ENCODE data around the gene TMEM232. TPM values are rescaled to one million over a fixed set of nuclear protein-coding genes. Genes with fewer than 3 reads are reported as not detected.

TMEM232 gene
- total and polyA plus RNA-seq, 9 of the 15 experiments (the other 6 are each of a cell fraction or from before 2014, with no cell fraction given), result 0.09 to 2.2 (median 0.41) TPM

- FAIRE-seq (no peak), ATAC-seq (no peak), DNase-seq (ENCODE audit: extremely low read depth in 1 of 4, low spot score in 3 of 4) (no peak)
- no TSS peak for BruUV-seq (replicated peaks)
- no peak overlapping the region for H2AFZ ChIP-seq (ENCODE audit: low read depth, low read length)
- POLR2A ChIA-PET, result interaction anchor here (0.6 kb wide), 1 partner anchor 174 kb away, joined by 3 read pairs; no protein-coding TSS in a partner anchor
- H3K9ac ChIP-seq (ENCODE audit: insufficient read depth in 1 of 2, low read depth in 2 of 2, low read length in 2 of 2), result no peak overlapping the region
- intact Hi-C loops (cut with micrococcal nuclease), result no loop called here
- in situ Hi-C loops (cut with MboI), result no loop called here
- H3K27ac ChIP-seq (ENCODE audit: extremely low read depth, low read depth, low read length), result no peak overlapping the region
- no peaks in the 10 kb centered on the region for H3K79me2 ChIP-seq (ENCODE audit: control insufficient read depth, insufficient read depth, low read length)
- no peaks in the 10 kb centered on the region for H3K4me1 ChIP-seq (replicated peaks in 1 of 2; ENCODE audit: control insufficient read depth in 2 of 2, insufficient read depth in 2 of 2, low read length in 2 of 2)
- H3K4me3 ChIP-seq, result no peak overlapping the region
- H3K36me3 ChIP-seq (ENCODE audit: control insufficient read depth, insufficient read depth, low read length), result no peaks in the 10 kb centered on the region
- no peaks in the 10 kb centered on the region for H3K9me3 ChIP-seq (replicated peaks; ENCODE audit: control insufficient read depth, insufficient read depth, low read depth, low read length)
- no peaks in the 10 kb centered on the region for H4K20me1 ChIP-seq (replicated peaks; ENCODE audit: control insufficient read depth, insufficient read depth, low read length)
- CTCF ChIA-PET (ENCODE audit: low intra/inter-chr PET ratio), result no interaction called here
- H3K9me1 ChIP-seq (ENCODE audit: control insufficient read depth, insufficient read depth, low read length), result no peaks in the 10 kb centered on the region
- 0% methylated on average over 4 of the region's 4 CpGs for WGBS (ENCODE audit: insufficient coverage, low coverage, missing lambda C conversion rate)
- H3K27me3 ChIP-seq (ENCODE audit: control insufficient read depth in 2 of 2, insufficient read depth in 2 of 2, low read length in 2 of 2), result no peaks in the 10 kb centered on the region
- H3K4me2 ChIP-seq (ENCODE audit: insufficient read depth, low read length), result no peak overlapping the region
- no peak for TF ChIP-seq SMAD3 (CRISPR knock-in tag; conservative IDR thresholded peaks at IDR 0.05)
- TF ChIP-seq SRF (CRISPR knock-in tag; IDR thresholded peaks at IDR 0.05), result no peak
- TF ChIP-seq KLF13 (tag; IDR thresholded peaks at IDR 0.05; ENCODE audit: borderline replicate concordance, low read depth), result no peak
- no peak for TF ChIP-seq GMEB1 (CRISPR knock-in tag; IDR thresholded peaks at IDR 0.05)
- TF ChIP-seq HOXB6 (CRISPR knock-in tag; IDR thresholded peaks at IDR 0.05; ENCODE audit: borderline replicate concordance), result no peak
- TF ChIP-seq IFI16 (CRISPR knock-in tag; IDR thresholded peaks at IDR 0.05), result no peak
- no peak for TF ChIP-seq XRCC3 (IDR thresholded peaks at IDR 0.05)
- TF ChIP-seq, protein P1, sequence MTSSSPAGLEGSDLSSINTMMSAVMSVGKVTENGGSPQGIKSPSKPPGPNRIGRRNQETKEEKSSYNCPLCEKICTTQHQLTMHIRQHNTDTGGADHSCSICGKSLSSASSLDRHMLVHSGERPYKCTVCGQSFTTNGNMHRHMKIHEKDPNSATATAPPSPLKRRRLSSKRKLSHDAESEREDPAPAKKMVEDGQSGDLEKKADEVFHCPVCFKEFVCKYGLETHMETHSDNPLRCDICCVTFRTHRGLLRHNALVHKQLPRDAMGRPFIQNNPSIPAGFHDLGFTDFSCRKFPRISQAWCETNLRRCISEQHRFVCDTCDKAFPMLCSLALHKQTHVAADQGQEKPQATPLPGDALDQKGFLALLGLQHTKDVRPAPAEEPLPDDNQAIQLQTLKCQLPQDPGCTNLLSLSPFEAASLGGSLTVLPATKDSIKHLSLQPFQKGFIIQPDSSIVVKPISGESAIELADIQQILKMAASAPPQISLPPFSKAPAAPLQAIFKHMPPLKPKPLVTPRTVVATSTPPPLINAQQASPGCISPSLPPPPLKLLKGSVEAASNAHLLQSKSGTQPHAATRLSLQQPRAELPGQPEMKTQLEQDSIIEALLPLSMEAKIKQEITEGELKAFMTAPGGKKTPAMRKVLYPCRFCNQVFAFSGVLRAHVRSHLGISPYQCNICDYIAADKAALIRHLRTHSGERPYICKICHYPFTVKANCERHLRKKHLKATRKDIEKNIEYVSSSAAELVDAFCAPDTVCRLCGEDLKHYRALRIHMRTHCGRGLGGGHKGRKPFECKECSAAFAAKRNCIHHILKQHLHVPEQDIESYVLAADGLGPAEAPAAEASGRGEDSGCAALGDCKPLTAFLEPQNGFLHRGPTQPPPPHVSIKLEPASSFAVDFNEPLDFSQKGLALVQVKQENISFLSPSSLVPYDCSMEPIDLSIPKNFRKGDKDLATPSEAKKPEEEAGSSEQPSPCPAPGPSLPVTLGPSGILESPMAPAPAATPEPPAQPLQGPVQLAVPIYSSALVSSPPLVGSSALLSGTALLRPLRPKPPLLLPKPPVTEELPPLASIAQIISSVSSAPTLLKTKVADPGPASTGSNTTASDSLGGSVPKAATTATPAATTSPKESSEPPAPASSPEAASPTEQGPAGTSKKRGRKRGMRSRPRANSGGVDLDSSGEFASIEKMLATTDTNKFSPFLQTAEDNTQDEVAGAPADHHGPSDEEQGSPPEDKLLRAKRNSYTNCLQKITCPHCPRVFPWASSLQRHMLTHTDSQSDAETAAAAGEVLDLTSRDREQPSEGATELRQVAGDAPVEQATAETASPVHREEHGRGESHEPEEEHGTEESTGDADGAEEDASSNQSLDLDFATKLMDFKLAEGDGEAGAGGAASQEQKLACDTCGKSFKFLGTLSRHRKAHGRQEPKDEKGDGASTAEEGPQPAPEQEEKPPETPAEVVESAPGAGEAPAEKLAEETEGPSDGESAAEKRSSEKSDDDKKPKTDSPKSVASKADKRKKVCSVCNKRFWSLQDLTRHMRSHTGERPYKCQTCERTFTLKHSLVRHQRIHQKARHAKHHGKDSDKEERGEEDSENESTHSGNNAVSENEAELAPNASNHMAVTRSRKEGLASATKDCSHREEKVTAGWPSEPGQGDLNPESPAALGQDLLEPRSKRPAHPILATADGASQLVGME (CRISPR knock-in tag; IDR thresholded peaks at IDR 0.05), result no peak
- TF ChIP-seq ETV6 (IDR thresholded peaks at IDR 0.05; ENCODE audit: borderline replicate concordance in 1 of 2, low read depth in 2 of 2, low read length in 1 of 2), result no peak
- TF ChIP-seq ETV6 (CRISPR knock-in tag; IDR thresholded peaks at IDR 0.05; ENCODE audit: borderline replicate concordance), result no peak
- TF ChIP-seq SP2 (IDR thresholded peaks at IDR 0.05; ENCODE audit: extremely low read depth, low read depth, low read length, poor library complexity, severe bottlenecking), result no peak
- TF ChIP-seq, protein P2, sequence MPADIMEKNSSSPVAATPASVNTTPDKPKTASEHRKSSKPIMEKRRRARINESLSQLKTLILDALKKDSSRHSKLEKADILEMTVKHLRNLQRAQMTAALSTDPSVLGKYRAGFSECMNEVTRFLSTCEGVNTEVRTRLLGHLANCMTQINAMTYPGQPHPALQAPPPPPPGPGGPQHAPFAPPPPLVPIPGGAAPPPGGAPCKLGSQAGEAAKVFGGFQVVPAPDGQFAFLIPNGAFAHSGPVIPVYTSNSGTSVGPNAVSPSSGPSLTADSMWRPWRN (IDR thresholded peaks at IDR 0.05; ENCODE audit: low read depth), result no peak
Measured at GRCh38 chr5:110594866-110595265, 131.6 kb downstream of the TMEM232 start.
